Fibroblast of villous mesenchyme (primary cell): Measurements from ENCODE around the gene SH2D2A. TPM values are rescaled to one million over a fixed set of nuclear protein-coding genes. Genes with fewer than 3 reads are reported as not detected.

Source experiments
- DNase-seq: peaks from one replicate; pipeline ENCODE4 v3.0.0-alpha.2; 2010; ENCODE audit warnings: low read depth
- H3K4me3 ChIP-seq: 2 replicates; pipeline ENCODE4 v1.5.1; 2011; ENCODE audit warnings: low read depth, mild to moderate bottlenecking, low read length
- CTCF ChIP-seq: IDR thresholded peaks from 2 replicates; pipeline ENCODE4 v1.5.1; 2012; ENCODE audit warnings: low read depth, mild to moderate bottlenecking, low read length; ENCODE audit not compliant: insufficient read depth
- total RNA-seq: library from RNA; depleted of rRNA; stranded (reverse); fragments of >200 nt; gene quantifications from 2 replicates; pipeline ENCODE4 v1.2.3, GENCODE V29; 2012

SH2D2A gene
- not detected in 2 replicates for total RNA-seq

GRCh38 chr1:156816561-156817328, at the start of gene SH2D2A:
Gene SH2D2A, minus strand, starts transcription at chr1:156816848. Its CDS starts 140 bp downstream, at chr1:156816708.
- H3K4me3 ChIP-seq: no peak within 1 kb of the TSS
- no peak for TF ChIP-seq CTCF
- peak; percentile 47 for DNase-seq

GRCh38 chr1:156865865-156866248, 49.2 kb upstream of the SH2D2A start:
- no peak for TF ChIP-seq CTCF
- H3K4me3 ChIP-seq: no peak overlapping the region
- no peak for DNase-seq

- no peak overlapping the region for H3K4me3 ChIP-seq
- no peak for TF ChIP-seq CTCF
- DNase-seq: no peak
These were observed 48.6 kb upstream of the SH2D2A start for GRCh38 chr1:156865258-156865657.

GRCh38 chr1:156864796-156865195, 48.1 kb upstream of the SH2D2A start:
- DNase-seq: no peak
- TF ChIP-seq CTCF: no peak
- H3K4me3 ChIP-seq: no peak overlapping the region

GRCh38 chr1:156863631-156864030, 47.0 kb upstream of the SH2D2A start:
- no peak for DNase-seq
- no peak for TF ChIP-seq CTCF
- H3K4me3 ChIP-seq: no peak overlapping the region

GRCh38 chr1:156862997-156863599, 46.5 kb upstream of the SH2D2A start:
- DNase-seq: no peak
- H3K4me3 ChIP-seq: no peak overlapping the region
- no peak for TF ChIP-seq CTCF
